ENCODE measurements around the gene FAM163A.
"Not testable (repeated sequence)": the region's sequence is repeated elsewhere in the genome, so short reads cannot be mapped to it uniquely, and the experiment has no call there.

Gene FAM163A

DNA sequence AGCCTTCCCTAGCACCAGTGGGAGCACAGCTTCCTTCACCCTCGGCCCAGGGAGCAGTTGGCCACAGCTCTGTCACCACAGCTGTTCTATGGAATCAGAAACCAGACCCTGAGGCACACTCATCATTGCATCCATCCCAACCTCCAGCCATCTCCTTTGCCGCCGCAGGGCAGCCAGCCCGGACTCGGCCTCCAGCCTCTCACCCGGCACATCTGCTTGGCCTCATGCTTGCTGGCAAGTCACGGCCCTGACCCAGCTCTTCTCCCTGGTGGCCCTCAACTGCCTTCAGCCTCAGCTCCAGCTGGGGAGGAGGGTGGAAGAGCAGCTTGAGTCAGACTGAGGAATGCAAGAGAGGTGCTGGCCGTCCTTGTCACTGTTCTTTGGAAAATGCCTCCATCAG, 74.7 kb downstream of the FAM163A start:
- no peak for DNase-seq

DNA sequence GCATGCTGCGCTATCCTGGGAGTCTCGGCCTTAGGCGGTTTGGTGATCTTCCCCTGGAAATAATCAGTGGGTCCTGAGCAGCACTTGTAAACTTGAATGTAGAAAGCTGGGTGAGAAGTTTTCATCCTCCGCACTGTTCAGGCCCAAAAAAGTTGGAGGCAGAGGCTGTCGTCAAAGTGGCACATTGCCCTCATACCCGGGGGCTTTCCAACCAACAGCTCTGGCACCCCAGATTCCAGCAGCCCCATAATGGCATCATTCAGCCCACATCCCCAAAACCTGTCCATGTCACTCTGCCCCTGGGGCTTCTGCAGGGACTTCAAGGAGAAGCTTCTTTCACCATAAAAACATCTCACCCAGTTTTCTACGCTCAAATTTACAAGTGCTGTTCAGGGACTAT, 75.2 kb downstream of the FAM163A start:
- DNase-seq, result no peak

DNA sequence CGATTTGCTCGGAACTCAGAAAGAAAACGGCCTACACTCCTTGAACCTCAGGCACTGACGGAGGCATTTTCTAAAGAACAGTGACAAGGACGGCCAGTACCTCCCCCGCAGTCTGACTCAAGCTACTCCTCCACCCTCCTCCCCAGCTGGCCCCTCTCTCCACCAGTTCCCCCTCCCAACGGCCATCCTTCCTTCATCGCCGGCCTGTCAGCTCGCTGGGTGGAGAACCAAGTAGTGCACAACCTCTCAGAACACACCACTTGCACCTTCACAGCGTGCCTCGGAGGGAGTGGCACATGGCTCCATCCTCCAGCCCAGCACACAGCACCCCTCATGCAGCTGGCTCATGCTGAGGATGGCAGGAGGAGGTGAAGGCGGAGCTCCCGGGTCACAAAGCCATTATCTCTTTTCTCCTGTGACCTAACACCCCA, 75.7 kb downstream of the FAM163A start:
- no peak for DNase-seq

DNA sequence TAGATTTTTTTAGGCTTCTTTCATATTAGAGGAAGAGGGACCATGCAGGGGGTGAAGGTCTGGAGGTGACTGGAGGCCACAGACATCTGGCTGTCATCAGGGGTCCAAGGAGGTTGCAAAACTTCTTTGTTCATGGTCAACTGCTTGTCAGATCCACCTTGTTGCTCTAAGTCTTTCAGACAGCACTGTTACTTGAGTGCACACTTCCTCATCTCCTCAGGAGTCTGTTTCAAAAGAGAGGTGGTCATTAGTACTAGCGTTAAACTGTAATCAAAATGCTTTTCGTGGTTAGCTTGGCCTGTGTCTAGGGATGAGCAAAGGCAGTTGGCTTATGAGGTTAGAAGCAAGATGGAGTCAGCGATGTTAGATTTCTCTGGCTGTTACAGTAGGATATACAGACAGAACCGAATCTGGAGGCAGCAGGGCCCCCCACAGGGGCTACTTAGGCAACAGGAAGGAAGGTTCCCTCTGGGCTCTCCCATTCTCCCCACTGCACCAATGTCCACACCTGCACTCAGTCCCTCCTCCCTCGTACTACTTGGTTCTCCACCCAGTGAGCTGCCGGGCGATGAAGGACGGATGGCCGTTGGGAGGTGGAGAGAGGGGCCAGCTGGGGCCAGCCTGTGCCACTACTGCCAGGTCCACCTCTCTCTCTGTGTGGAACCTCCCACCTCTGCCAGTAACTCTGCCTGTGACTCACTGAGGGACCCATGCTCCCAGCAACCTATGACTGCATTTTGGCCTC, 77.3 kb downstream of the FAM163A start:
- DNase-seq, result no peak

DNA sequence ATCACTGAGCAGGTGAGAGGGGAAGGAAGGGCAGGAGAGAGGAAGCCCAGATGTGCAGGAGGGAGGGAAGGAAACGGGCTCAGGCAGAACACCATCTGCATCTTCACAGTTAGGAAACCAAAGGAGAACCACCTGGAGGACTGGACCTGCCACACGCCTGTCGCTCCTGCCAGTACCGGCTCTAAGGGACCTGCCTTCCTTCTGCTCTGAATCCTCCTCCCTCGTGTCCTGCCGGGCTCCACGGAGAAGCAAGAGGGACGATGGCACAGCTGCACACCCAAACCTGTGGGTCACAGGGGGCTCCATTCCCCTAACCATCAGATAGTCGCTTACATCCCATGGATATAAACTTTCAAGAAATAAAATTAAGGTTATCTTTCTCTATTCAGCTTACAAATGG, 78.4 kb downstream of the FAM163A start:
- no peak for DNase-seq

DNA sequence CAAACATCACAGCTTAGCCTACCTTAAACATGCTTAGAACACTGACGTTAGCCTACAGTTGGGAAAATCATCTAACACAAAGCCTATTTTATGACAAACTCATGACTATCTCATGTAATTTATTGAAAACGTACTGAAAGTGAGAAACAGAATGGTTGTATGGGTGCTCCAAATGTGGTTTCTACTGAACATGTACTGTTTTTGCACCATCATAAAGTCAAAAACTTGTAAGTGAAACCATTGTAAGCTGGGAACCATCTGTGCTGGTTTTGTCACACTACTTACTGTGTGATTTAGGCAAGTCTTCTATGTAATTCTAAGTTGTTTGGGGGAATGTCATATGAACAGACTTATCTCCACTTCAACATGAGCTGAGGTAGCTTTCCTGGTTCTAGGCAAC, 79.0 kb downstream of the FAM163A start:
- DNase-seq, result no peak

DNA sequence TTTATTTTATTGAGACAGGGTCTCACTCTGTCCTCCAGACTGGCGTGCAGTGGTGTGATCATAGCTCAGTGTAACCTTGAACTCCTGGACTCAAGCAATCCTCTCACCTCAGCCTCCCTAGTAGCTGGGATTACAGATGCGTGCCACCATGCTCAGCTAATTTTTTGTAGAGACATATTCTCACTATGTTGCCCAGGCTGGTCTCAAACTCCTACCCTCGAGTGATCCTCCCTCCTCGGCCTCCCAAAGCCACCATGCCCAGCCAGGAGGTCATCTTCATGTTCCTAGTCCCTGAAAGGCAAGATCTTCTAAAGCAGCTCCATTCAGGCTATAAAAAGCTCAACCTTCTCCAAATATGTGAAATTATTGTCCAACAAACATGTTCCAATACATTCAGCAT, 80.6 kb downstream of the FAM163A start:
- DNase-seq, result no peak

DNA sequence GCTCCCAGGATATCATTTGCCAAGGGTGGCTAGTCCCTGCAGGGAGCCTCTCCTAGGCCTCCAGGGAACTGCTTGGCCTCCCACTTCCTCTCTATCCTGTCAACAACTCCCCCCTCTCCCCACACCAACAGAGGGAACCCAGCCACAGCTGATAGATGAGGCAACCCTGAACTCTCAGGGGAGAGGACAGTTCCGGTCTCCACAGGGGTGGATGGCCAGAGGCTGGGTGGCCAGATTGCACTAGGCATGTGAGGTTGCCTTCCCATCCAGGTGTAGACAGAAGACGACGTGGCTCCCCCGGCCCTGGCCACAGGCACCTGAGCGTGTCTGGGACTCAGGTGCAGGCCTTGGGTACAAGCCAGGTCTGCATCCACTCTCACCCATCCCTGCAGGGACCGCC, 81.2 kb downstream of the FAM163A start:
- DNase-seq, result no peak

DNA sequence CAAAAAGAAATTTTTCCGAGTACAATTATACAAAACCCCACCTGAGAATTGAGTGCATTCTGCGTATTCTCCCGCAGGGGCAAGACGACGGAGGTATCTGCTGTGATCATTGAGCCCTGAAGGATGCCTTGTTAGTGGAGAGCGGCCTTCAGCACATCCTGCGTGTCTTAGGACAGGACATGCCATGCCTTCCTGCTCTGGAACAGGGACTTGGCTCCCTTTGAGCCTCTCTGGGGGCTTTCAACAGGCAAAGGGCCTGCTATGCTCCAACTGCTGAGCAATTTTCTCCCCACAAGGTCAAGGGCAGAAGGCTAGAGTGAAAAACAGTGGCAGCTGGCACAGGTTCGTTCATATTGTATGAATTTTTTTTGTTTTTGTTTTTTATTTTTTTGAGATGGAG, 82.1 kb downstream of the FAM163A start:
- DNase-seq, result no peak

DNA sequence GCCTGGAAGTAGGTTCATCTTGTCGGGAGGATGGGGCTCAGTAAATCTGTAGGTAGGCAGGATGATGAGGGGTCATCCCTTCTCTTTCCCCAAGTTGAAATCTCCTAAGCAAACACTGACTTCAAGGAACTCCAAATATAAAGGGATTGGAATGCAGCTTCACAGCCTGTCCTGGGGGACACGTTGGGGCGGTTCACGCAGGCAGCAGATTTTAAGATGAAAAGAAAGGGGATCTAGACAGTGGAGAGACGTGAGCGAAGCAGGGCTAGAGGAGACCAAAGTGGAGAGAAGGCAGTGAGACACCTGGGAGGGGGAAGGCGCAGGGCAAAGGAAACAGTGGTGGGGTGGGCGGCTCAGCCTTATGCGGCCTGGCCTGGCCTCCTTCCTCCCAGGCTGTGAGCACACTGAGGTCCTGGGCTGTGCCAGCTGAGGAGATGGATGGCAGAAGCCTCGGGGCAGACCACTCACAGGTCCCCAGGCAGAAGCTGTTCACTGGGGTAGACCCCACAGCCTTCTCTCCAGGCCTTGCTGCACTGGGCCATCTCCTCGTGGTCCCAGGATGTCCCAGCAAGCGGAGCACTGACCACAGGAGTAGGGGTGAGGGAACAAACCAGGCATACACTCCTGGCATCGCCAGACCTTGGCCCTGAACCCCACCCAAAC, 82.8 kb downstream of the FAM163A start:
- DNase-seq, result no peak

DNA sequence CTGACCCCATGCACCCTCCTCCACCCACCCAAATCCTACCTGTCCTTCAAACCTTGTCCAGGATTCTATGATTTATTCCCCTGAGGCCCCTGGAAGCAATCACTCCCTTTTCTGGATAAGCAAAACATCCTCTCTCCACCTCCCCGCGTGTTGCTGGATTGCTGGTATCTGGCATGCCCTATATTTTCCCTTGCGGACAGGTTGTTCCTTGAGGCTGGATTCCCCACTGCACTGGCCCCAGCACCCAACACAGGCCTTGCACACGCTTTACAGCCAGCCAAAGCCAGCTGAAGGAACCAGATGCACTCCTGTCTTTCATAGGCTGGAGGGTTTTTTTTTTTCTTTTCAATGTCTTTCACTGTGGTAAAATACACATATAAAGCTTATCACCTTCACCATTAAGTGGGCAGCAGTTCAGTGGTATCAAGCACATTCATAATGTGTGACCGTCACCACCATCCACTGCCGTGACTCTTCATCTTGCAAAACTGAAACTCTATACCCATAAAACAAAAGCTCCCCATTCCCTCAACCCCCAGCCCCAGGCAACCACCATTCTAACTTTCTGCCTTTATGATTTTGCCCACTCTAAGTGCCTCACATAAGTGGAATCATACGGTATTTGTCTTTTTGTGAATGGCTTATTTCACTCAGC, 83.7 kb downstream of the FAM163A start:
- DNase-seq, result no peak

DNA sequence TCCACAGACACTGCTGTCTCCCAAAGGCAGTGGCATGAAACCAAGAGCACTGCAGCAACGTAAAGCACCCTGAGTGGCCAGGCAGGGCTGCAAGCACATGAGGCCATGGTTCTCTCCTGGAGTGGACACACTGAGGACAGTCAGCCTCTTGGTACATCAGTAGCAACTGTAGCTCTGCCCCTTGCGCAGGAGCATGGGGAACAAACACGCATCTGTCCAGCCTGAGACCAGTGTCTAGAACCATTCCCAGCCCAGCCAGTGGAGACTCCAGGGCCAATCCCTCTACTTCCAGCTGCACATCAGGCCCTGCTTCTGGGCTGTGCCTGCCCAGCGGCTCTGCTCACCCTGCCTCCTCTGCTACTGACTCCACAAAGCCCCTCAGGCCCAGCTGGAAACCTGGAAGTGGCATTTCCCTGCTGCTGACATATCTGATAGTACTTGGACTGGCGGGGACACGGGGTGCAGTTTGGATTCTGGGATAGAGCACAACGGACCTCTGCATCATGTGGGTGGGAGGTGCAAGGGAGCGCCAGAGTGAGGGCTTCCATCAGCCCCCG, 85.5 kb downstream of the FAM163A start:
- no peak for DNase-seq

DNA sequence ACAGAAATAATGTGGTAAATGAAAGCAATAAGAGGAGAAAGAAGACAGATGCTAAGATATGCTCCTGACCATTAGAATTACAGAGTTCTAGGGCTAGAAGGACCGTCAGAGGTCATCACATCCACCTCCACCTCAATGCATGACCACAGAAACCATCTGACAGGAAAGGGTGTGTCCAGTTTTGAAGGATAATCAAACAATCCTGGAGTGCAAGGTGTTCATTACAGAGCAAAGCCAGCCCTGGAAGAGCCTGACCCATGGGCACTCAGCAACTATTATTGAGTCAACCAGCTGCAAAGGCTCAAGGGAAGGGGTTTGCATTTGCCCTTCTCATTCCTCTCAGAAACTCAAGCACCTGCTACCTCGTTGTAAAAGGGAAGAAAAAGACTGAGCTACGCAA, 88.1 kb downstream of the FAM163A start:
- DNase-seq, result no peak

DNA sequence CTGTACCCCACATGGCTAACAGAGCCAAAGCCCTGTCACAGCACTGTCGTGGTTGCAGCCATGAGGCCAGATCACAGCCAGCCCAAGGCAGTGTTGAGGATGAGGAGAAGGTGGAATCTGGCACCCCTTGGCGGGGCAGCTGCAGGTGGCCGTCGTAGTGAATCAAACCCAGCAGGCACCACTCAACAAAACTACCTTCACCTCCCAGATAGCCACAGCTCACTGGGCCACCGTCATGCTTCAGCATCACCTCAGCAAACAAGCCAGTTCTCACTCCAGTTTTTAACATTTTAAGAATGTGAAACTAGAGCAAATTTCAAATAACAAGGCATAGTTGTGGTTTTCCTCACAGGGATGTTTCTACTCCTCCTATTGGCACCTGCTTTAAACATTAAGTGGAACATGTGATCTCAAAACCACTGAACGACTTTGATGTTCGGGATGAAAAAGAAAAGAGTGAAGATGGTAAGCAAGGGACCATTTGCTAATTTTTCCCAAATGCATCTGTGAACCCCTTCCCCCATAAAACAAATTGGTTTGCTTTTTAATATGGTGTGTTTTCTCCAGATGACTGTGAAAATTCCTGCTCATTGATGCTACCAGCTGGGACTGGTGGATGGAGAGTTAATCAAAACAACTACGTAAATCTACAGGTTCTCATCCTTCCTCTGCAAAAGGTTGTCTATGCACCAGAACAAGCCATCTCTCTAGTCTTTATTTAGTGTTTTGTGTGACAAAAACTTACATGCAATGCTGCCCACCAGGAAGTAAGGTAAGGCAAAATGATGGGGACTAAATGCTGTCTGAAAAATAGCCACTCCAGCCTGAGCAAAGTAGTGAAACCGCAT, 89.0 kb downstream of the FAM163A start:
- no peak for DNase-seq

DNA sequence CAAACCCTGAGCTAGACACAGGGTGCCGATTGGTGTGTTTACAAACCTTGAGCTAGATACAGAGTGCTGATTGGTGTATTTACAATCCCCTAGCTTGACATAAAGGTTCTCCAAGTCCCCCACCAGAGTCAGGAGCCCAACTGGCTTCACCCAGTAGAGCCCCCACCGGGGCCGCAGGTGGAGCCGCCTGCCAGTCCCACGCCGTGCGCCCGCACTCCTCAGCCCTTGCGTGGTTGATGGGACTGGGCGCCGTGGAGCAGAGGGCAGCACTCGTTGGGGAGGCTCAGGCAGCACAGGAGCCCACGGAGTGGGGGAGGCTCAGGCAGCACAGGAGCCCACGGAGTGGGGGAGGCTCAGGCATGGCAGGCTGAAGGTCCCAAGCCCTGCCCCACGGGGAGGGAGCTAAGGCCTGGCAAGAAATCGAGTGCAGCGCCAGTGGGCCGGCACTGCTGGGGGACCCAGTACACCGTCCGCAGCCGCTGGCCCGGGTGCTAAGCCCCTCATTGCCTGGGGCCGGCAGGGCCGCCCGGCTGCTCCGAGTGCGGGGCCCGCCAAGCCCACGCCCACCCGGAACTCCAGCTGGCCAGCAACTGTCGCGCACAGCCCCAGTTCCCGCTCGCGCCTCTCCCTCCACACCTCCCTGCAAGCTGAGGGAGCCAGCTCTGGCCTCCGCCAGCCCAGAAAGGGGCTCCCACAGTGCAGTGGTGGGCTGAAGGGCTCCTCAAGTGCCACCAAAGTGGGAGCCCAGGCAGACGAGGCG, 93.8 kb downstream of the FAM163A start:
- not testable (repeated sequence) for DNase-seq

DNA sequence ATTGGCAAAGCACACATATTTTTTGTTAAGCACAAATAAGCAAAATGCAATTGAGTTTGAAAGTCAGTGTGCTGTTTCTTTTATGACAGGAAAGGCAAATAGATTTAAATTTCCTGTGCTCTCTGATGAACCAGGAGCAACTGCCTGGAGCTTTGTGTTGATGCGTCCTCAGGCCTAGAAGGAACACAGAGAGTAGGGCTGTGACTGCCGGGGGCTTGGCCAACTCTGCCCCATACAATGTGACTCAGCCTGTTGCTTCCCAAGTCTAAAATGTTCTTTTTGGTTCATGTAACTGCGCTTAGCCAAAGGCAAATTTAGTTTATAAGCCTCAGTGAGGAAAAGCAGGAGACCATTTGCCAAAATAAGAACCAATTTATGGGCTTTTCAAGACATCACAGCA, 97.0 kb downstream of the FAM163A start:
- no peak for DNase-seq

DNA sequence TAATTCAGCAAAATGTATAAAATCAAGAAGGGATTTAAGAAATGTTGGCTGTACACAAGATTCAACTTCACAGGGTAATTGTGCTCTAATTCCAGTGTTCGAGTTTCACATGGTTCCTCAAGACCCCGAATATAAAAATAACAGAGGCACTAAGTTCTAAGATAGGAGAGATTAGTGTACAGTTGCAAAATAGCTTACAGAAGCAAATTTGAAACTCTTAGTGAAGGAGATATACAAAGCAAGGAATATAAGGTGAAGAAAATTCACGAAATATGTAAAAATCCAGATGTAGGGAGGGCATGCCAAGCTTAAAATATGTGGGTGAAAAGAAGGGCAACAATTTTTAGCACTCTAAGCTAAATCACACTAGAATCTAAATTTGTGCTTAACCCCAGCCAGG, 105.1 kb downstream of the FAM163A start:
- no peak for DNase-seq

DNA sequence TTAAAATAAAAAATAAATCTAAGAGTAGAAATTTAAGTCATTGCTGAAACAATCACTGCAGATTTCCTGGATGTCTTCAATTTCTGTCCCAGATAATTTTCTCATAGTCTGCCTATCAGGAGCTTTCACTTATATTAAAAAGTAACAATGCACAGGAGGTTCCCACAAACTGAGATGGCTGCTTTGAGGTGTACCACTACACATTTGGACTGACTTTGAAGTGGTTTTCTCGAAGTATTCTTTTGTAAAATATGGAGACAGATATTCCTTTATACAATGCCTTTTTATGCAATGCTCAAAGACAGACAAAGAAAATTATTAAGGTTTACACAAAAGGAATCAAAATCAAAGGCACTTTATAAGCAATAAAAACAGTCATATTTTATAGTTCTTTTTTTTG, 110.0 kb downstream of the FAM163A start:
- DNase-seq, result no peak

DNA sequence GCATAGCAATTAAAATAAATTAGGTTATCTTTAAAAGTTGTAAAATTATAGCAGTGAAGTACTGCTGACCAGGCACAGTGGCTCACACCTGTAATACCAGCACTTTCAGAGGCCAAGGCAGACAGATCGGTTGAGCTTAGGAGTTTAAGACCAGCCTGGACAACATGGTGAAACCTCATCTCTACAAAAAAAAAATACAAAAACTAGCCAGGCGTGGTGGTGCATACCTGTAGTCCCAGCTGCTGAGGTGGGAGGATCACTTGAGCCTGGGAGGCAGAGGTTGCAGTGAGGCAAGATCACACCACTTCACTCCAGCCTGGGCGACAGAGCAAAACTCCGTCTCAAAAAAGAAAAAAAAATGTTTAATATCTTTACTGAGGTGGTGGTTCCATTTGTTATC, 112.7 kb downstream of the FAM163A start:
- DNase-seq, result not testable (repeated sequence)

DNA sequence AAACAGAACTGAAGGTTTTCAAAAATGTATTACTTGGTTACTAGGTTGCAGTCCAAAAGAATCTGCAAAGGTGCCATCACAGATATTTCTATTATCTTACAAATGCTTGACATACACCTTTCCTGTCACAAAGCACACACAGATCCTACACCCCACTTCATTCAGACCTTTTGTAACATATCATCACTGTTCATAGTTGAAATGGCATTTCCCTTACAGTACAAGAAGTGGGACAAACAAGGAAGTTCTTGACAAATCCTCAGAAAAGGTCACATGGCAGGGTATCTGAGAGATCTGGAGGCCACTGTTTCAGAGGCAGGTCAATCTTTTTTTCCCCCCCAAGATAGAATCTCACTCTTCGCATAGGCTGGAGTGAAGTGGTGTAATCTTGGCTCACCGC, 113.2 kb downstream of the FAM163A start:
- no peak for DNase-seq

DNA sequence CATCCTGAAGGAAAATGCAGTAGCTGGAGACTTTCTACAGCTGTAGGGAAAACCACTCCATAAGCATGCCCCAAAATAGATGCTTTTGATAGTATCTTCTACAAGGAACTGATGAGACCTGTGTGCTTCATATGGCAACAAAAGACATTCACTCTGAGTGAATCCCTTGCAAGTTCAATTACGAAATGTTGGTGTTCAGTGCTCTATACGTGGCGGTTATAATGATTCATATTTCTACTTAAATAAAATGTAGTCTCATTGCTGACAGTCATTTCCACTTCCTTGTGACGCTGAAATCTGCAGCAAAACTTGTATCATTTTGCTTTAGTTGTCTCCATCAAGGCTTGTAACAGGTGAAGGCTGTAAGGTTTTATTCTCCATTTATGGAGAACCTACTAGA, 113.9 kb downstream of the FAM163A start:
- no peak for DNase-seq

DNA sequence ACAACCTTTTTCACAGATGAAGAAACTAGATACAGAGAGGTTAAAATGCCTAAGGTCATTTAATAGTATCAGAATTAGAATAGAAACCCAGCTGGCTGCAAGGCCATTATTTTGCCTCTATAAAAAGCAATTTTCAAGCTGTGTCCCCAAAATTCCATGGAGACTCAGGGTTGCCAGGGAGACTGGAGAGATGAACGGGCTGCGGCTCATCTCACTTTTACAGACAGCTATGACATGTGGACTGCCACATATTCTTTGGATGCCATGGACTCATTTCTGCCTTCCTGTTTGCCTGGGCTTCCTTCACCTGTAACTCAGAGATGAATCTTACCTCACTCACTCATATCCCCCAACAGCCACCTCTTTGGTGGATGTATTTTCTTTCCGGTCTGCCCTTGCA, 117.6 kb downstream of the FAM163A start:
- no peak for DNase-seq

Measured in NCI-H187 (cell line).